Gastrocnemius medialis (tissue), 4 donors: ENCODE data around the gene PAXX. TPM values are rescaled to one million over a fixed set of nuclear protein-coding genes. Genes with fewer than 3 reads are reported as not detected.

Source experiments
- ATAC-seq, 2 donors: fragments of 150-250 bp; one replicate each; pipeline ENCODE4 v1.9.1; 2016
- DNase-seq, 2 donors: peaks; one replicate each; pipeline ENCODE4 v3.0.0-alpha.2; 2019
- H3K27ac ChIP-seq, 4 donors: fragments of 200-600 bp; sonication (generic); 1 replicate in 1 of 4; 2 replicates in 3 of 4; pipeline ENCODE4 v1.5.1; 2016 to 2018; ENCODE audit warnings: mild to moderate bottlenecking in 2 of 4, moderate library complexity in 1 of 4
- H3K27me3 ChIP-seq, 3 donors: fragments of 200-600 bp; sonication (generic) in 2 of 3; 1 replicate in 1 of 3; 2 replicates in 2 of 3; pipeline versions ENCODE4 v1.5.1 to v1.6.0; 2016 to 2019; ENCODE audit warnings: mild to moderate bottlenecking in 1 of 3, moderate library complexity in 1 of 3
- H3K36me3 ChIP-seq, 2 donors: fragments of 200-600 bp; sonication (generic) in 1 of 2; one replicate each; pipeline ENCODE4 v1.5.1; 2017 to 2018
- H3K4me1 ChIP-seq, 2 donors: fragments of 200-600 bp; sonication (generic) in 1 of 2; one replicate each; pipeline ENCODE4 v1.5.1; 2016 to 2017; ENCODE audit warnings: mild to moderate bottlenecking in 2 of 2
- H3K4me3 ChIP-seq, 4 donors: fragments of 200-600 bp; sonication (generic) in 3 of 4; 1 replicate in 1 of 4; 2 replicates in 3 of 4; pipeline ENCODE4 v1.5.1; 2016 to 2019; ENCODE audit warnings: mild to moderate bottlenecking in 2 of 4
- H3K9me3 ChIP-seq, 3 donors: fragments of 200-600 bp; sonication (generic) in 2 of 3; 1 replicate in 1 of 3; 2 replicates in 2 of 3; pipeline ENCODE4 v1.5.1; 2016 to 2019
- POLR2A ChIP-seq, 2 donors: fragments of 450-650 bp; IDR thresholded peaks; one replicate each; pipeline ENCODE4 v1.6.1; 2017; ENCODE audit warnings: antibody characterized with exemption in 2 of 2, mild to moderate bottlenecking in 2 of 2, moderate library complexity in 2 of 2
- in situ Hi-C, 4 donors: fragments of 200-750 bp; cut with MboI; loops; one replicate each; pipeline versions ENCODE4 v1.15.0 to v1.8.0; 2017; ENCODE audit warnings: low sequenced_read_pairs in 4 of 4
- intact Hi-C: fragments of 100-400 bp; cut with DNase I; formaldehyde crosslinking; loops from one replicate; pipeline ENCODE4 v1.15.1; 2023; ENCODE audit warnings: low total_unique reads
- total RNA-seq, 4 donors: library from RNA; depleted of rRNA; stranded (reverse); fragments of >200 nt; gene quantifications; one replicate each; pipeline versions ENCODE4 v1.1.0 to v1.2.3, GENCODE V29; 2016
- TF ChIP-seq, protein P1 (sequence below), 5 experiments: fragments of 450-650 bp in 3 of 5; fragments of 200-600 bp in 2 of 5; sonication (generic) in 2 of 5; IDR thresholded peaks in 4 of 5; conservative IDR thresholded peaks in 1 of 5; 1 replicate in 4 of 5; 2 replicates in 1 of 5; pipeline ENCODE4 v1.5.1; 2016 to 2019; ENCODE audit warnings: antibody characterized with exemption in 5 of 5, mild to moderate bottlenecking in 3 of 5, moderate library complexity in 3 of 5

PAXX gene
- total RNA-seq, 4 donors from 2014 or later = 10.8 to 15.6 (median 14.6) TPM

DNA sequence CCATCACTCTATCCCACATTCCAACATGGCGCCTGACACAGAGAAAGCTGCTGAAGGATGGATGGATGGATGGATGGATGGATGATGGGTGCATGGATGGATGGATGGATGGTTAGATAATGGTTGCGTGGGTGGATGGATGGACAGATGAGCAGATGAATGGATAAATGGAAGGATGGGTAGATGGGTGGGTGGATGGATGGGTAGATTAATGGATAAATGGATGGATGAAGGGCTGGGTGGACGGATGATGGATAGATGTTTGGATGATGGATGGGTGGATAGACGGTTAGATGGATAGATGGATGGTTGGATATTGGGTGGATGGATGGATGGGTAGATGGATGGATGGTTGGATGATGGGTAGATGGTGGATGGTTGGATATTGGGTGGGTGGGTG is 35.6 kb upstream of the PAXX start:
- intact Hi-C loops = no loop called here
- no peak overlapping the region for H3K27ac ChIP-seq
- H3K4me1 ChIP-seq = no peaks in the 10 kb centered on the region

DNA sequence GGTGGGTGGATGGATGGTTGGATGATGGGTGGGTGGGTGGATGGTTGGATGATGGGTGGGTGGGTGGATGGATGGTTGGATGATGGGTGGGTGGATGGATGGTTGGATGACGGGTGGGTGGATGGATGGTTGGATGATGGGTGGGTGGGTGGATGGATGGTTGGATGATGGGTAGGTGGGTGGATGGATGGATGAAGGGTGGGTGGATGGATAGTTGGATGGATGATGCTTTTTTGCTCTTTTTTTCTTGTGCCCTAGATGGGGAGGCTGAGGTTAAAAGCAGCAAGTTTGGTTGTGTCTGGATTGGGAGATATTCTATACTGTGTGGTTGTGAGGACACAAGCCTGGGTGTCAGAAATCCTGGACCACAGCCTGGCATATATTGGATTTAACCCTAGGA is 34.8 kb upstream of the PAXX start:
- intact Hi-C loops = no loop called here
- ATAC-seq (no peak), DNase-seq (no peak)
- H3K4me1 ChIP-seq = no peaks in the 10 kb centered on the region
- no peak for TF ChIP-seq POLR2A (IDR thresholded peaks at IDR 0.05)
- TF ChIP-seq, protein P1, sequence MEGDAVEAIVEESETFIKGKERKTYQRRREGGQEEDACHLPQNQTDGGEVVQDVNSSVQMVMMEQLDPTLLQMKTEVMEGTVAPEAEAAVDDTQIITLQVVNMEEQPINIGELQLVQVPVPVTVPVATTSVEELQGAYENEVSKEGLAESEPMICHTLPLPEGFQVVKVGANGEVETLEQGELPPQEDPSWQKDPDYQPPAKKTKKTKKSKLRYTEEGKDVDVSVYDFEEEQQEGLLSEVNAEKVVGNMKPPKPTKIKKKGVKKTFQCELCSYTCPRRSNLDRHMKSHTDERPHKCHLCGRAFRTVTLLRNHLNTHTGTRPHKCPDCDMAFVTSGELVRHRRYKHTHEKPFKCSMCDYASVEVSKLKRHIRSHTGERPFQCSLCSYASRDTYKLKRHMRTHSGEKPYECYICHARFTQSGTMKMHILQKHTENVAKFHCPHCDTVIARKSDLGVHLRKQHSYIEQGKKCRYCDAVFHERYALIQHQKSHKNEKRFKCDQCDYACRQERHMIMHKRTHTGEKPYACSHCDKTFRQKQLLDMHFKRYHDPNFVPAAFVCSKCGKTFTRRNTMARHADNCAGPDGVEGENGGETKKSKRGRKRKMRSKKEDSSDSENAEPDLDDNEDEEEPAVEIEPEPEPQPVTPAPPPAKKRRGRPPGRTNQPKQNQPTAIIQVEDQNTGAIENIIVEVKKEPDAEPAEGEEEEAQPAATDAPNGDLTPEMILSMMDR (IDR thresholded peaks at IDR 0.05 in 4 of 5, conservative IDR thresholded peaks at IDR 0.05 in 1 of 5) = no peak
- no peaks in the 10 kb centered on the region for H3K36me3 ChIP-seq
- no peak overlapping the region for H3K4me3 ChIP-seq
- in situ Hi-C loops = no loop called here
- no peaks in the 10 kb centered on the region for H3K27me3 ChIP-seq
- no peaks in the 10 kb centered on the region for H3K9me3 ChIP-seq
- H3K27ac ChIP-seq = no peak overlapping the region

More for the DNA sequence above, 35.6 kb upstream of the PAXX start:
- Histone ChIP-seq H3K36me3 (no peaks in the 10 kb centered on the region), H3K4me3 (no peak overlapping the region), H3K27me3 (no peaks in the 10 kb centered on the region), H3K9me3 (no peaks in the 10 kb centered on the region)
- ATAC-seq = no peak
- in situ Hi-C loops = no loop called here
- no peak for DNase-seq
- TF ChIP-seq POLR2A (IDR thresholded peaks at IDR 0.05) = no peak
- TF ChIP-seq, protein P1 (IDR thresholded peaks at IDR 0.05 in 4 of 5, conservative IDR thresholded peaks at IDR 0.05 in 1 of 5) = no peak

DNA sequence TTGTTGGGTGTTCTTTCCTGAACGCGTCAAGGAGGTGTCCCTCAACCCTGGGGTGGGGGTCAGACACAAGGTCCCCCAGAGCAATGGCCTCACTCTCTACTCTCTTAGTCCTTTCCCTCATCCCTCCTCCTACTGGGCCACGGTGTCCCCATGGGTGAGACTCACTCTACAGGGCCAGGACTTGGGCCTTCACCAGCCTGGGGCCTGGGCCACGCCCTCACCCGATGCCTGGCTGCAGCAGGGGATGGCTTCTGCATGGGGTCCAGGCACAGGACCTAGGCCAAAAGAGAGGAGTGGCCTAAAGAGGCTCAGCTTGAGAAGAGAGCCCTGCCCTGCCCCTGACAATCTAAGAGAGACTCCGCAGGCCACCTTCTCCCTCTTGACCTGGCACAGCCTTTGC is 34.3 kb upstream of the PAXX start:
- no peak for DNase-seq
- Histone ChIP-seq H3K9me3 (no peaks in the 10 kb centered on the region), H3K27ac (no peak overlapping the region), H3K27me3 (no peaks in the 10 kb centered on the region), H3K36me3 (no peaks in the 10 kb centered on the region), H3K4me3 (no peak overlapping the region), H3K4me1 (no peaks in the 10 kb centered on the region)
- intact Hi-C loops = no loop called here
- in situ Hi-C loops = no loop called here
- TF ChIP-seq, protein P1 (IDR thresholded peaks at IDR 0.05 in 4 of 5, conservative IDR thresholded peaks at IDR 0.05 in 1 of 5) = no peak
- TF ChIP-seq POLR2A (IDR thresholded peaks at IDR 0.05) = no peak
- no peak for ATAC-seq

DNA sequence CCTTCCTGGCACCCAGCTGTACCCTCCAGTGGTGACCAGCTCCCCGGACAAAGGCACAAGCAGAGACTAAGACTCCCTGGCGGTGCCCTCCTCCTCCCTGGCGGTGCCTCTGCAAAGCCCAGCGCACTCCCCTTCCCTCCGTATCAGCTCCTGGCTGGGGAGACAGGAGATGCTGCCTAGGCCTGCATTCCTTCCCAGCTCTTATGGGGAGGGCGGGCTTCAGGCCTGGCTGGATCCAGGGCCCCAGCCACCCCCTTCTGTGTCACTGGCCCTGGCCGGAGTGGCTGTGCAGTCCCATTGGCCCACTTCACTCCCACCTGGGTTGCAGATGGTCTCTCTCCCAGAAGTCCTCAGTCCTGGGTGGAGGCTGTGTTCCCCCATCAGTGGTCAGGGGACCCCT is 33.7 kb upstream of the PAXX start:
- DNase-seq (no peak), ATAC-seq (no peak)
- H3K36me3 ChIP-seq = no peaks in the 10 kb centered on the region
- H3K9me3 ChIP-seq = no peaks in the 10 kb centered on the region
- H3K4me1 ChIP-seq = no peaks in the 10 kb centered on the region
- in situ Hi-C loops (no loop called here), intact Hi-C loops (no loop called here)
- no peak overlapping the region for H3K4me3 ChIP-seq
- no peaks in the 10 kb centered on the region for H3K27me3 ChIP-seq
- TF ChIP-seq POLR2A (IDR thresholded peaks at IDR 0.05) = no peak
- TF ChIP-seq, protein P1 (IDR thresholded peaks at IDR 0.05 in 4 of 5, conservative IDR thresholded peaks at IDR 0.05 in 1 of 5) = no peak
- no peak overlapping the region for H3K27ac ChIP-seq
